PC-9 (cell line): Measurements from ENCODE around the gene MRPL27.

Experiments used
- EZH2 ChIP-seq: fragments of 200-600 bp; sonication (generic); IDR thresholded peaks from 2 replicates; pipeline ENCODE4 v1.8.0; 2017; ENCODE audit warnings: antibody characterized with exemption, low read depth
- TF ChIP-seq, protein P1 (sequence below): fragments of 200-600 bp; sonication (generic); conservative IDR thresholded peaks from 2 replicates; pipeline ENCODE4 v1.6.1; 2017; ENCODE audit warnings: mixed run types, antibody characterized with exemption, mild to moderate bottlenecking, moderate library complexity

DNA sequence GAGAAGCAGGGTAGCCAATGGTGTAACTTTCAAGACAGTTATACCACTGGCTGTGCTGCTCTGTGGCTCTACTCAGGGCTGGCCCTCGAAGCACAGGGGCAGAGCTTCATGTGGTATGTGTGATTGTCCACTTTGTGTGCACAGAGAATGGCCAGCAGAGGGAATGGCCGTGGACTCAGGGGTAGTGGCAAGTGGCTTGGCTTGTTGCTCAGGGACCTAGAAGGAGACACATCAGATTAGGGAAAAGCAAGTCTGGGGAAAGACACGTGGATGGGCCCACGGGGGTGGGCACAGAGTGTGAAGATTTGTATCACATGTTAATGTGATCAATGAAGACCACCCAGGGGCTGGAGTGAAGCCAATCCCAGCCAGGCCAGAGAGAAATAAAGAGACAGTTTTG, 47.1 kb downstream of the MRPL27 start:
- TF ChIP-seq, protein P1, sequence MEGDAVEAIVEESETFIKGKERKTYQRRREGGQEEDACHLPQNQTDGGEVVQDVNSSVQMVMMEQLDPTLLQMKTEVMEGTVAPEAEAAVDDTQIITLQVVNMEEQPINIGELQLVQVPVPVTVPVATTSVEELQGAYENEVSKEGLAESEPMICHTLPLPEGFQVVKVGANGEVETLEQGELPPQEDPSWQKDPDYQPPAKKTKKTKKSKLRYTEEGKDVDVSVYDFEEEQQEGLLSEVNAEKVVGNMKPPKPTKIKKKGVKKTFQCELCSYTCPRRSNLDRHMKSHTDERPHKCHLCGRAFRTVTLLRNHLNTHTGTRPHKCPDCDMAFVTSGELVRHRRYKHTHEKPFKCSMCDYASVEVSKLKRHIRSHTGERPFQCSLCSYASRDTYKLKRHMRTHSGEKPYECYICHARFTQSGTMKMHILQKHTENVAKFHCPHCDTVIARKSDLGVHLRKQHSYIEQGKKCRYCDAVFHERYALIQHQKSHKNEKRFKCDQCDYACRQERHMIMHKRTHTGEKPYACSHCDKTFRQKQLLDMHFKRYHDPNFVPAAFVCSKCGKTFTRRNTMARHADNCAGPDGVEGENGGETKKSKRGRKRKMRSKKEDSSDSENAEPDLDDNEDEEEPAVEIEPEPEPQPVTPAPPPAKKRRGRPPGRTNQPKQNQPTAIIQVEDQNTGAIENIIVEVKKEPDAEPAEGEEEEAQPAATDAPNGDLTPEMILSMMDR = no peak
- no peak for TF ChIP-seq EZH2
